Camera-type eye (tissue), 1 donor: ENCODE measurements around the gene KRTAP5-6. TPM values are rescaled to one million over a fixed set of nuclear protein-coding genes. Genes with fewer than 3 reads are reported as not detected.

Source experiments
- total RNA-seq: library from RNA; depleted of rRNA; stranded (reverse); fragments of >200 nt; gene quantifications from one replicate; pipeline ENCODE4 v1.2.3, GENCODE V29; 2014

Gene KRTAP5-6
- total RNA-seq = not detected

GRCh38 chr11:1696608-1697570, at the start of gene KRTAP5-6:
KRTAP5-6 (plus strand) TSS chr11:1697195; CDS start chr11:1697246, 51 bp downstream.

Other genes with a start within 250 kb of the KRTAP5-6 start
- gene MOB2, start 210.4 kb upstream of the KRTAP5-6 start, total RNA-seq = 34.3 TPM
- 10.9 TPM for gene DUSP8, start 124.9 kb upstream of the KRTAP5-6 start, total RNA-seq
- gene KRTAP5-1, start 111.9 kb upstream of the KRTAP5-6 start, total RNA-seq = not detected
- not detected for gene KRTAP5-2, start 98.9 kb upstream of the KRTAP5-6 start, total RNA-seq
- not detected for gene KRTAP5-3, start 88.7 kb upstream of the KRTAP5-6 start, total RNA-seq
- gene KRTAP5-4, start 75.1 kb upstream of the KRTAP5-6 start, total RNA-seq = not detected
- 0.44 TPM for gene KRTAP5-5, start 67.4 kb upstream of the KRTAP5-6 start, total RNA-seq
- gene IFITM10, start 53.4 kb downstream of the KRTAP5-6 start, total RNA-seq = 9.5 TPM
- 167 TPM for gene CTSD, start 66.7 kb downstream of the KRTAP5-6 start, total RNA-seq
- gene SYT8, start 137.8 kb downstream of the KRTAP5-6 start, total RNA-seq = 9.7 TPM
- gene TNNI2, start 141.8 kb downstream of the KRTAP5-6 start, total RNA-seq = 103 TPM
- gene LSP1, start 155.9 kb downstream of the KRTAP5-6 start, total RNA-seq = 29.1 TPM
- gene PRR33, start 194.7 kb downstream of the KRTAP5-6 start, total RNA-seq = 0.16 TPM
- 154 TPM for gene TNNT3, start 222.5 kb downstream of the KRTAP5-6 start, total RNA-seq